Mucosa of descending colon (tissue), 3 donors: ENCODE measurements around the gene KRT15. TPM values are rescaled to one million over a fixed set of nuclear protein-coding genes. Genes with fewer than 3 reads are reported as not detected.
A peak's percentile ranks its signal among the peaks of the same experiment; 100 is the strongest.

Source experiments
- ATAC-seq: fragments of 200-7000 bp; cut with Tn5 transposase; one replicate; pipeline ENCODE4 v1.9.1; 2020; ENCODE audit warnings: mild to moderate bottlenecking, moderate library complexity
- DNase-seq, 3 donors: peaks; one replicate each; pipeline ENCODE4 v3.0.0-alpha.2; 2020
- H3K36me3 ChIP-seq: fragments of 200-600 bp; one replicate; pipeline ENCODE4 v1.8.0; 2021; ENCODE audit warnings: low read depth, mild to moderate bottlenecking
- H3K4me1 ChIP-seq: fragments of 200-600 bp; one replicate; pipeline ENCODE4 v1.8.0; 2021; ENCODE audit warnings: low read depth, mild to moderate bottlenecking
- H3K4me3 ChIP-seq: fragments of 200-600 bp; one replicate; pipeline ENCODE4 v1.8.0; 2021; ENCODE audit warnings: mild to moderate bottlenecking
- H3K9me3 ChIP-seq: fragments of 200-600 bp; one replicate; pipeline ENCODE4 v1.8.0; 2021; ENCODE audit warnings: mild to moderate bottlenecking
- intact Hi-C, 2 donors: fragments of 100-400 bp; cut with DNase I in 1 of 2; cut with micrococcal nuclease in 1 of 2; formaldehyde crosslinking; loops; one replicate each; pipeline versions ENCODE4 v1.11.0 to v1.11.1; 2022; cut with DNase I, micrococcal nuclease
- total RNA-seq, 3 donors: library from RNA; stranded (reverse); fragmentation: NEBNext Ultra II Directional in 2 of 3; extraction: Animal tissue kit (Norgen Biotek cat#: 25700) in 2 of 3; gene quantifications; one replicate each; pipeline versions ENCODE4 v1.2.1 to v1.2.4, GENCODE V29; 2021 to 2023
- TF ChIP-seq, protein P1 (sequence below): fragments of 200-600 bp; IDR thresholded peaks from one replicate; pipeline ENCODE4 v1.8.0; 2022; ENCODE audit warnings: antibody characterized with exemption, mild to moderate bottlenecking
- donor health status: DM: no; HTN: no; CAD: no; lungs with moderate emphysema.
- donor health status: DM: no; HTN: no; CAD: no.
- donor health status: DM: no; HTN: yes; CAD: no.

Gene KRT15
- total RNA-seq, 3 donors from 2014 or later: 5.0 to 16.5 (median 5.4) TPM

DNA sequence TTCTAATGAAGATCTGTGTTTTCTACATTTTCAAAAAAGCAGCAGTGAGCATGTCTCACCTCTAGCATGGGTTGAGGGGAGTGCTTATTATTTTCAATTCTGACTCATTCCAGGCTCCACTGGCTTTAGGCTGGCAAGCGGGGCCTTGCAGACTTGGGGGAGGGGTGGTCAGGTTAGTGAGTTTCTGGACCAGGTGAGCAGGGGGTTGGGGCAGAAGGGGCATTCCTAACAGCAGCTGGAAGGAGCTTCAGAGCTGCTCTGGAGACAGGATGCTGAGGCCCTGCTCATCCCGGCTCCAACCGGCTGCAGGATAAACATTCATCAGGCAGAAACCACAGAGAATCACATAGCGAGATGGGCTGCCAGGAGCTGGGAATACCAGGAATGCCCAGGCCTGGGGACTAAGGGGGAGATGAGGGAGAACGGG lies 19.9 kb upstream of the KRT15 start:
- intact Hi-C loops: no loop called here
- TF ChIP-seq, protein P1, sequence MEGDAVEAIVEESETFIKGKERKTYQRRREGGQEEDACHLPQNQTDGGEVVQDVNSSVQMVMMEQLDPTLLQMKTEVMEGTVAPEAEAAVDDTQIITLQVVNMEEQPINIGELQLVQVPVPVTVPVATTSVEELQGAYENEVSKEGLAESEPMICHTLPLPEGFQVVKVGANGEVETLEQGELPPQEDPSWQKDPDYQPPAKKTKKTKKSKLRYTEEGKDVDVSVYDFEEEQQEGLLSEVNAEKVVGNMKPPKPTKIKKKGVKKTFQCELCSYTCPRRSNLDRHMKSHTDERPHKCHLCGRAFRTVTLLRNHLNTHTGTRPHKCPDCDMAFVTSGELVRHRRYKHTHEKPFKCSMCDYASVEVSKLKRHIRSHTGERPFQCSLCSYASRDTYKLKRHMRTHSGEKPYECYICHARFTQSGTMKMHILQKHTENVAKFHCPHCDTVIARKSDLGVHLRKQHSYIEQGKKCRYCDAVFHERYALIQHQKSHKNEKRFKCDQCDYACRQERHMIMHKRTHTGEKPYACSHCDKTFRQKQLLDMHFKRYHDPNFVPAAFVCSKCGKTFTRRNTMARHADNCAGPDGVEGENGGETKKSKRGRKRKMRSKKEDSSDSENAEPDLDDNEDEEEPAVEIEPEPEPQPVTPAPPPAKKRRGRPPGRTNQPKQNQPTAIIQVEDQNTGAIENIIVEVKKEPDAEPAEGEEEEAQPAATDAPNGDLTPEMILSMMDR: no peak
- DNase-seq (no peak), ATAC-seq (no peak)
- Histone ChIP-seq H3K36me3 (no peaks in the 10 kb centered on the region), H3K4me3 (no peak overlapping the region), H3K4me1 (peaks cover 16% of the 10 kb centered on the region), H3K9me3 (no peaks in the 10 kb centered on the region)

DNA sequence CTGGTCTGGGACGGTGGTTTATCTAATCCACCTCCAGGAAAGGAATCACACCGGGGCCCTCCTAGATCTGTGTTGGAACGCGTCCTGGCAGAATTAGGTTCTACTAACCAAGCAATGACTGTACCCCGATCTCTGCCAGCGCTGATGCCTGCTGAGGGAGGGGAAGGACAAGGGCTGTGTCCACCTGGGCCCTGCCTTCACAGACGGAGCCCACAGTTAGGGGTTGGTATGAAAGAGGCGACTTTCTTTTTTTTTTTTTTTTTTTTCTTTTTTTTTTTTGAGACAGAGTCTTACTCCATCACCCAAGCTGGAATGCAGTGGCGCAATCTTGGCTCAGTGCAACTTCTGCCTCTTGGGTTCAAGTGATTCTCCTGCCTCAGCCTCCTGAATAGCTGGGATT lies 19.3 kb upstream of the KRT15 start:
- ATAC-seq (no peak), DNase-seq (no peak)
- Histone ChIP-seq H3K36me3 (no peaks in the 10 kb centered on the region), H3K9me3 (no peaks in the 10 kb centered on the region), H3K4me3 (no peak overlapping the region), H3K4me1 (peaks cover 16% of the 10 kb centered on the region)
- TF ChIP-seq, protein P1: no peak
- intact Hi-C loops: no loop called here

DNA sequence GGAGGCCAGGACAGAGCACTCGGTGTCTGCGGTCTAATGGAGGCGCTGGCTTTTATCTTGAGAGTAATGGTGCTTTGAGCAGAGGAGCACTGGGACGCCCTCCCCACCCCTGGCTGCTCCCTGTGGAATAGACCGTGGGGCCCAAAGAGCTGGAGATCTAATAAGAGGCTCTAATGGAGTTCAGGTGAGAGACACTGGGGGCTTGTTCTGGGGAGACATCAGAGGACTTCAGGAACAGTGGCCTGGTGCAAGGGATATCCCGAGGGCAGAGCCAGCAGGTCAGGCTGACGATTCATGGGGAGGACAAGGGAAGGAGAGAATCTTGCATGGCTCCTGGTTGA lies 18.9 kb upstream of the KRT15 start:
- Histone ChIP-seq H3K4me3 (no peak overlapping the region), H3K9me3 (no peaks in the 10 kb centered on the region), H3K4me1 (peaks cover 12% of the 10 kb centered on the region), H3K36me3 (no peaks in the 10 kb centered on the region)
- TF ChIP-seq, protein P1: no peak
- DNase-seq (no peak), ATAC-seq (no peak)
- intact Hi-C loops: no loop called here

DNA sequence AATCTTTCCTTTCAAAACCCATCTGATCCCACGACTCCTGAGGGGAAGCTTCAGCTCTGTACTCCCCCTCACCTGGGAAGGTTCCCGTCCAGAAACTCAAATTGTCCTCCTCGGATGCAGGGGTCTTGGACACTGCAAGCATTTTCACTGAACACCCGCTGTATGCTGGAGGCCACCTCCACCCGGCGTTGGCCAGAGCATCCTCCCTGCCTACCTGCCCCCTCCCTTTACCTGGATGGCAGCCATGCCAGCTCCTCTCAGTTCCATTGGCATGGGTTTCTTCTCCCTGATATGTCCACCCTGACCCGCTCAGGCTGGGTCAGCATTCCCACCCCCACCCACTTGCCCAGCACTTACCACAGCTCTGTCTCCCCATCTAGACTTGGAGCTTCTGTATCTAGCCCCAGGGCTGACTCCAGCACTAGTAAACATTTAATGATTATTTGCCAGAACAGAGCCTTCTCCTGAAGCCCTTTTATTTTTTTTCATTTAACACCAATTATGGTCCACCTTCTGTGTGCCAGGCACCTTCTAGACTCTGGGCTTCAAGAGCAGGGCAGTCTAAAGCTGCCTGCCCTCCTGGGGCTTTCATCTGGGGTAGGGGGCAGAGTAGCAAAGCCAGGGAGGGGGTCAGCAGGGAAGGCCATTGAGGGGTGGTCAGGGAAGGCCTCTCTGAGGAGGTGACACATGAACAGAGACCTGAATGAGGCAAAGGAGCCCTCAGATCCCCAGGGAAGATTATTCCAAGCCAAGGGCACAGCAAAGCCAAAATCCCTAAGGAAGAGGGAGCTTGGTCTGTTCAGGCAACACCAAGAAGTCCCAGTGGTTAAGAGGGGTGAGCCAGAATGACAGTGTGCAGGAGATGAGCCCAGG lies 18.3 kb upstream of the KRT15 start:
- intact Hi-C loops: no loop called here
- H3K4me1 ChIP-seq: peaks cover 8% of the 10 kb centered on the region
- H3K36me3 ChIP-seq: no peaks in the 10 kb centered on the region
- no peaks in the 10 kb centered on the region for H3K9me3 ChIP-seq
- TF ChIP-seq, protein P1: no peak
- no peak for DNase-seq
- no peak overlapping the region for H3K4me3 ChIP-seq
- no peak for ATAC-seq

- intact Hi-C loops: no loop called here
- H3K9me3 ChIP-seq: no peaks in the 10 kb centered on the region
- DNase-seq: peak in 2 of 3 donors; percentile 61 to 67
- peak; percentile 70 for ATAC-seq
- TF ChIP-seq, protein P1: no peak
- H3K36me3 ChIP-seq: no peaks in the 10 kb centered on the region
- H3K4me3 ChIP-seq: no peak overlapping the region
- peaks cover 8% of the 10 kb centered on the region for H3K4me1 ChIP-seq
These were observed 17.2 kb upstream of the KRT15 start for GRCh38 chr17:41535764-41536481.
